H9 (cell line): ENCODE measurements around the gene PLEKHO2. TPM values are rescaled to one million over a fixed set of nuclear protein-coding genes. Genes with fewer than 3 reads are reported as not detected.

Experiments
- DNase-seq: peaks from one replicate; pipeline ENCODE4 v3.0.0-alpha.2; 2017
- H2AFZ ChIP-seq: one replicate; pipeline ENCODE4 v1.6.1; 2013; ENCODE audit warnings: mild to moderate bottlenecking, low read length, control low read depth, moderate library complexity
- H2AK5ac ChIP-seq: 2 replicates; pipeline ENCODE4 v1.6.1; 2013; ENCODE audit warnings: low read length, control low read depth, mixed read lengths; ENCODE audit not compliant: insufficient read length
- H2BK120ac ChIP-seq: one replicate; pipeline ENCODE4 v1.6.1; 2013; ENCODE audit warnings: low read depth, mild to moderate bottlenecking, low read length, control low read depth, inconsistent platforms; ENCODE audit not compliant: poor library complexity, severe bottlenecking
- H2BK12ac ChIP-seq: 2 replicates; pipeline ENCODE4 v1.6.1; 2013; ENCODE audit warnings: low read length, control low read depth, mixed read lengths, low read depth; ENCODE audit not compliant: insufficient read length
- H2BK15ac ChIP-seq: 2 replicates; pipeline ENCODE4 v1.6.1; 2013; ENCODE audit warnings: low read depth, low read length, control low read depth
- H2BK20ac ChIP-seq: one replicate; pipeline ENCODE4 v1.6.1; 2013; ENCODE audit warnings: low read depth, mild to moderate bottlenecking, low read length, control low read depth, inconsistent platforms; ENCODE audit not compliant: poor library complexity, severe bottlenecking
- H2BK5ac ChIP-seq: 2 replicates; pipeline ENCODE4 v1.6.1; 2013; ENCODE audit warnings: low read length, control low read depth, mixed read lengths; ENCODE audit not compliant: insufficient read length
- H3K14ac ChIP-seq: 2 replicates; pipeline ENCODE4 v1.6.1; 2013; ENCODE audit warnings: low read length, control low read depth; ENCODE audit not compliant: insufficient read depth
- H3K18ac ChIP-seq: 2 replicates; pipeline ENCODE4 v1.6.1; 2013; ENCODE audit warnings: low read depth, mild to moderate bottlenecking, mixed read lengths, low read length, control low read depth; ENCODE audit not compliant: insufficient read length
- H3K23ac ChIP-seq: 2 replicates; pipeline ENCODE4 v1.6.1; 2013; ENCODE audit warnings: low read length, control low read depth, mixed read lengths, low read depth; ENCODE audit not compliant: insufficient read length
- H3K23me2 ChIP-seq: 2 replicates; pipeline ENCODE4 v1.6.1; 2013; ENCODE audit warnings: low read depth, mild to moderate bottlenecking, mixed read lengths, low read length, control low read depth; ENCODE audit not compliant: insufficient read length, poor library complexity, severe bottlenecking
- H3K27ac ChIP-seq: 2 replicates; pipeline ENCODE4 v1.5.1; 2013; ENCODE audit warnings: low read length, control low read depth, mixed read lengths, low read depth; ENCODE audit not compliant: insufficient read length
- H3K27me3 ChIP-seq: 2 replicates; pipeline ENCODE4 v1.6.1; 2013; ENCODE audit warnings: low read length, control low read depth, inconsistent platforms; ENCODE audit not compliant: insufficient read depth
- H3K4ac ChIP-seq: 2 replicates; pipeline ENCODE4 v1.6.1; 2013; ENCODE audit warnings: low read depth, mild to moderate bottlenecking, control low read depth, inconsistent platforms, low read length, moderate library complexity
- H3K4me1 ChIP-seq: 2 replicates; pipeline ENCODE4 v1.6.1; 2013; ENCODE audit warnings: low read length, control low read depth, inconsistent platforms; ENCODE audit not compliant: insufficient read depth
- H3K4me2 ChIP-seq: 2 replicates; pipeline ENCODE4 v1.6.1; 2013; ENCODE audit warnings: low read length, control low read depth, mixed read lengths; ENCODE audit not compliant: insufficient read length, insufficient read depth
- H3K56ac ChIP-seq: 2 replicates; pipeline ENCODE4 v1.6.1; 2013; ENCODE audit warnings: low read depth, mild to moderate bottlenecking, mixed read lengths, low read length, control low read depth; ENCODE audit not compliant: insufficient read length
- H3K79me1 ChIP-seq: 2 replicates; pipeline ENCODE4 v1.6.1; 2013; ENCODE audit warnings: low read depth, mild to moderate bottlenecking, moderate library complexity, low read length, control low read depth, inconsistent platforms; ENCODE audit not compliant: insufficient read depth, poor library complexity, severe bottlenecking
- H3K79me2 ChIP-seq: 2 replicates; pipeline ENCODE4 v1.6.1; 2013; ENCODE audit warnings: low read length, control low read depth, inconsistent platforms; ENCODE audit not compliant: insufficient read depth
- H3K9ac ChIP-seq: 2 replicates; pipeline ENCODE4 v1.6.1; 2013; ENCODE audit warnings: low read length, control low read depth, mixed read lengths; ENCODE audit not compliant: insufficient read length; ENCODE audit errors: extremely low read depth
- H3K9me3 ChIP-seq: one replicate; pipeline ENCODE4 v1.6.1; 2013; ENCODE audit warnings: low read depth, low read length, inconsistent platforms; ENCODE audit not compliant: control insufficient read depth
- H3T11ph ChIP-seq: one replicate; pipeline ENCODE4 v1.6.1; 2013; ENCODE audit warnings: mild to moderate bottlenecking, low read length, control low read depth, inconsistent platforms
- H4K20me1 ChIP-seq: one replicate; pipeline ENCODE4 v1.6.1; 2013; ENCODE audit not compliant: control insufficient read depth, insufficient read length, insufficient read depth
- H4K5ac ChIP-seq: 2 replicates; pipeline ENCODE4 v1.6.1; 2013; ENCODE audit warnings: low read depth, mild to moderate bottlenecking, mixed read lengths, low read length, control low read depth; ENCODE audit not compliant: insufficient read length
- H4K8ac ChIP-seq: replicated peaks from 2 replicates; pipeline ENCODE4 v1.6.1; 2013; ENCODE audit warnings: low read length, control low read depth, mixed read lengths, low read depth; ENCODE audit not compliant: insufficient read length
- H4K91ac ChIP-seq: 2 replicates; pipeline ENCODE4 v1.6.1; 2013; ENCODE audit warnings: low read depth, mild to moderate bottlenecking, moderate library complexity, mixed read lengths, low read length, control low read depth; ENCODE audit not compliant: insufficient read length
- H3K27ac Mint-ChIP-seq, 3 experiments: 2 replicates in 2 of 3; 3 replicates in 1 of 3; pipeline ENCODE4 v1.8.0; 2020 to 2021; ENCODE audit warnings: mixed read lengths in 3 of 3, mild to moderate bottlenecking in 1 of 3, moderate library complexity in 1 of 3
- H3K27me3 Mint-ChIP-seq: 2 replicates; pipeline ENCODE4 v1.8.0; 2021; ENCODE audit warnings: low read depth, mild to moderate bottlenecking, moderate library complexity, mixed read lengths
- H3K36me3 Mint-ChIP-seq, 3 experiments: 2 replicates in 2 of 3; 3 replicates in 1 of 3; pipeline ENCODE4 v1.8.0; 2020 to 2021; ENCODE audit warnings: low read depth in 3 of 3, mixed read lengths in 3 of 3; ENCODE audit not compliant: insufficient read depth in 1 of 3
- H3K4me1 Mint-ChIP-seq, 2 experiments: 2 replicates each; pipeline ENCODE4 v1.8.0; 2020; ENCODE audit warnings: mixed read lengths in 2 of 2
- H3K4me3 Mint-ChIP-seq, 2 experiments: 2 replicates in 1 of 2; 3 replicates in 1 of 2; pipeline ENCODE4 v1.8.0; 2020 to 2021; ENCODE audit warnings: mild to moderate bottlenecking in 2 of 2, mixed read lengths in 2 of 2, moderate library complexity in 1 of 2
- H3K9me3 Mint-ChIP-seq, 2 experiments: 2 replicates in 1 of 2; 3 replicates in 1 of 2; pipeline ENCODE4 v1.8.0; 2020; ENCODE audit warnings: mild to moderate bottlenecking in 2 of 2, mixed read lengths in 2 of 2, moderate library complexity in 1 of 2
- WGBS: extraction: QIAGEN DNeasy Blood & Tissue Kit; methylation state at CpG from one replicate; pipeline ENCODE4 v1.1.7; 2013; ENCODE audit warnings: missing lambda C conversion rate, low lambda C conversion rate, mixed read lengths; ENCODE audit not compliant: insufficient read length; ENCODE audit errors: extremely low coverage; 5-methylcytosine and 5-hydroxymethylcytosine counted together
- total RNA-seq: library from RNA; stranded (reverse); gene quantifications from 2 replicates; pipeline ENCODE4 v1.2.1, GENCODE V29; 2021
- TF ChIP-seq, protein P1 (sequence below): fragments of 200-600 bp; sonication (generic); conservative IDR thresholded peaks from 3 replicates; pipeline ENCODE4 v1.8.0; 2021; ENCODE audit warnings: antibody characterized with exemption, mild to moderate bottlenecking

The PLEKHO2 gene
- total RNA-seq, 1 experiment from 2014 or later = 18.1 TPM

DNA sequence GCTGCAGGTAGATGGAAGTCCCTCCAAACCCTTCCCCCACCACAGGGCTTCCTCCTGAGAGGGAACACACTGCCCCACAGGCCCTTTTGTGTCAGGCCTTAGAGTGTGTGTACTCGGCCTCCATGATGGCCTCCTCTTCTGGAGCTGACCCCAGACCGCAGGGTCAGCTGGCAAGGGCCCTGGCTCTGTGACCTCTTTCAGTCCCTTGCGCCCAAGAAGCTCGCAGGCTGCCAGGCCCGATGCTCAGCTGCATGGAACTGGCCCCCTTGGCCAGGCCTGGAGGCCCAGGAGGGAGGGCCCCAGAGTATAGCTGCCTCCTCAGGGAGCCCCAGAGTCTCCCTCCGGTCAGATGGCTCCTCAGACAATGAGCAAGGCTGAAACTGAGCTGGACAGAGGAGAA lies 46.6 kb downstream of the PLEKHO2 start:
- H4K5ac ChIP-seq = no peak overlapping the region
- H2BK5ac ChIP-seq = no peak overlapping the region
- H3K4me1 ChIP-seq = no peaks in the 10 kb centered on the region
- H3K23ac ChIP-seq = no peak overlapping the region
- no peaks in the 10 kb centered on the region for H3K23me2 ChIP-seq
- Mint-ChIP-seq H3K4me3 (no peak overlapping the region), H3K9me3 (no peaks in the 10 kb centered on the region), H3K4me1 (peaks cover 15 to 31% of the 10 kb centered on the region in 2 experiments), H3K27me3 (peaks cover 2% of the 10 kb centered on the region; the same call in 1 of the 2 replicates), H3K27ac (no peak overlapping the region), H3K36me3 (no peaks in the 10 kb centered on the region)
- no CpG with 5 or more reads among the region's 6 CpGs for WGBS
- H4K8ac ChIP-seq = no peak overlapping the region
- H3K14ac ChIP-seq = no peak overlapping the region
- no peaks in the 10 kb centered on the region for H3K9me3 ChIP-seq
- H3K4ac ChIP-seq = no peak overlapping the region
- H3K27me3 ChIP-seq = no peaks in the 10 kb centered on the region
- H4K91ac ChIP-seq = no peak overlapping the region
- no peak overlapping the region for H2BK20ac ChIP-seq
- no peak overlapping the region for H3K27ac ChIP-seq
- no peak overlapping the region for H3K9ac ChIP-seq
- H2BK120ac ChIP-seq = no peak overlapping the region
- H3T11ph ChIP-seq = no peak overlapping the region
- TF ChIP-seq, protein P1, sequence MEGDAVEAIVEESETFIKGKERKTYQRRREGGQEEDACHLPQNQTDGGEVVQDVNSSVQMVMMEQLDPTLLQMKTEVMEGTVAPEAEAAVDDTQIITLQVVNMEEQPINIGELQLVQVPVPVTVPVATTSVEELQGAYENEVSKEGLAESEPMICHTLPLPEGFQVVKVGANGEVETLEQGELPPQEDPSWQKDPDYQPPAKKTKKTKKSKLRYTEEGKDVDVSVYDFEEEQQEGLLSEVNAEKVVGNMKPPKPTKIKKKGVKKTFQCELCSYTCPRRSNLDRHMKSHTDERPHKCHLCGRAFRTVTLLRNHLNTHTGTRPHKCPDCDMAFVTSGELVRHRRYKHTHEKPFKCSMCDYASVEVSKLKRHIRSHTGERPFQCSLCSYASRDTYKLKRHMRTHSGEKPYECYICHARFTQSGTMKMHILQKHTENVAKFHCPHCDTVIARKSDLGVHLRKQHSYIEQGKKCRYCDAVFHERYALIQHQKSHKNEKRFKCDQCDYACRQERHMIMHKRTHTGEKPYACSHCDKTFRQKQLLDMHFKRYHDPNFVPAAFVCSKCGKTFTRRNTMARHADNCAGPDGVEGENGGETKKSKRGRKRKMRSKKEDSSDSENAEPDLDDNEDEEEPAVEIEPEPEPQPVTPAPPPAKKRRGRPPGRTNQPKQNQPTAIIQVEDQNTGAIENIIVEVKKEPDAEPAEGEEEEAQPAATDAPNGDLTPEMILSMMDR = no peak
- H2BK15ac ChIP-seq = no peak overlapping the region
- no peak overlapping the region for H2AFZ ChIP-seq
- H3K18ac ChIP-seq = no peak overlapping the region
- no peaks in the 10 kb centered on the region for H4K20me1 ChIP-seq
- no peak overlapping the region for H2BK12ac ChIP-seq
- H3K56ac ChIP-seq = no peak overlapping the region
- no peak for DNase-seq
- no peak overlapping the region for H3K4me2 ChIP-seq
- no peak overlapping the region for H2AK5ac ChIP-seq
- H3K79me2 ChIP-seq = no peaks in the 10 kb centered on the region
- no peaks in the 10 kb centered on the region for H3K79me1 ChIP-seq
